ENCODE measurements around the gene PXN.

- TF ChIP-seq EZH2 (IDR thresholded peaks at IDR 0.05; ENCODE audit: insufficient read depth, poor library complexity, severe bottlenecking) (no peak), EZH2phosphoT487 (IDR thresholded peaks at IDR 0.05; ENCODE audit: insufficient read depth, low read depth) (no peak)
These were observed 11.2 kb upstream of the PXN start for GRCh38 chr12:120276734-120277133.

Data from GM23248 (cell line).